ENCODE results near the gene OR52D1. TPM values are rescaled to one million over a fixed set of nuclear protein-coding genes. Genes with fewer than 3 reads are reported as not detected.

Gene OR52D1
- total and polyA plus RNA-seq, 7 donors, result not detected

DNA sequence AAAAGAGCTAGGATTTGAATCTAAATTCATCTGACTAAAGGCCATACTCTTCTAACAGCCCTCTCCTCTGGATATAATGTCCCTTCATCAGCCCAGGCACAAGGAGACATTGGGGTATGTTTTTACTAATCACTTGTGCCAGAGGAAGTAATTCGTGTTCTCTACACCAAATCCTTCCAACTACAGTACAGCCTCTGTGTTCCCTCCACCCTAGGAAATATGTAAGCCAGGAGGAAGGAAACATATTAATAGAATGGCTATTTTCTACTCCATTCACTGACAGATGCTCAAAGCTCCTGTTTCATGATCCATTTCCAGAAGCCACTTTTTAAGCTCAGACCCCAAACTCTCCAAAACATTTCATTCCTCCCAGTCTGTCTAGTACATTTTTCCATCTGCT, 40.0 kb downstream of the OR52D1 start:
- no peaks in the 10 kb centered on the region for H3K4me1 ChIP-seq
- no peaks in the 10 kb centered on the region for H3K9me3 ChIP-seq
- DNase-seq, result no peak
- intact Hi-C loops (cut with DNase I), result no loop called here
- H3K4me3 ChIP-seq, result no peak overlapping the region
- no peak for ATAC-seq
- WGBS, 3 donors, result 23 to 43% (median 27%) methylated on average over 1 of the region's 1 CpG
- H3K27me3 ChIP-seq (ENCODE audit: insufficient read depth in 3 of 3, low read length in 2 of 3), result no peaks in the 10 kb centered on the region
- no peaks in the 10 kb centered on the region for H3K36me3 ChIP-seq (ENCODE audit: insufficient read depth in 1 of 2, low read depth in 1 of 2)
- TF ChIP-seq, protein P1, sequence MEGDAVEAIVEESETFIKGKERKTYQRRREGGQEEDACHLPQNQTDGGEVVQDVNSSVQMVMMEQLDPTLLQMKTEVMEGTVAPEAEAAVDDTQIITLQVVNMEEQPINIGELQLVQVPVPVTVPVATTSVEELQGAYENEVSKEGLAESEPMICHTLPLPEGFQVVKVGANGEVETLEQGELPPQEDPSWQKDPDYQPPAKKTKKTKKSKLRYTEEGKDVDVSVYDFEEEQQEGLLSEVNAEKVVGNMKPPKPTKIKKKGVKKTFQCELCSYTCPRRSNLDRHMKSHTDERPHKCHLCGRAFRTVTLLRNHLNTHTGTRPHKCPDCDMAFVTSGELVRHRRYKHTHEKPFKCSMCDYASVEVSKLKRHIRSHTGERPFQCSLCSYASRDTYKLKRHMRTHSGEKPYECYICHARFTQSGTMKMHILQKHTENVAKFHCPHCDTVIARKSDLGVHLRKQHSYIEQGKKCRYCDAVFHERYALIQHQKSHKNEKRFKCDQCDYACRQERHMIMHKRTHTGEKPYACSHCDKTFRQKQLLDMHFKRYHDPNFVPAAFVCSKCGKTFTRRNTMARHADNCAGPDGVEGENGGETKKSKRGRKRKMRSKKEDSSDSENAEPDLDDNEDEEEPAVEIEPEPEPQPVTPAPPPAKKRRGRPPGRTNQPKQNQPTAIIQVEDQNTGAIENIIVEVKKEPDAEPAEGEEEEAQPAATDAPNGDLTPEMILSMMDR (IDR thresholded peaks at IDR 0.05), result no peak
- no peak overlapping the region for H3K27ac ChIP-seq

DNA sequence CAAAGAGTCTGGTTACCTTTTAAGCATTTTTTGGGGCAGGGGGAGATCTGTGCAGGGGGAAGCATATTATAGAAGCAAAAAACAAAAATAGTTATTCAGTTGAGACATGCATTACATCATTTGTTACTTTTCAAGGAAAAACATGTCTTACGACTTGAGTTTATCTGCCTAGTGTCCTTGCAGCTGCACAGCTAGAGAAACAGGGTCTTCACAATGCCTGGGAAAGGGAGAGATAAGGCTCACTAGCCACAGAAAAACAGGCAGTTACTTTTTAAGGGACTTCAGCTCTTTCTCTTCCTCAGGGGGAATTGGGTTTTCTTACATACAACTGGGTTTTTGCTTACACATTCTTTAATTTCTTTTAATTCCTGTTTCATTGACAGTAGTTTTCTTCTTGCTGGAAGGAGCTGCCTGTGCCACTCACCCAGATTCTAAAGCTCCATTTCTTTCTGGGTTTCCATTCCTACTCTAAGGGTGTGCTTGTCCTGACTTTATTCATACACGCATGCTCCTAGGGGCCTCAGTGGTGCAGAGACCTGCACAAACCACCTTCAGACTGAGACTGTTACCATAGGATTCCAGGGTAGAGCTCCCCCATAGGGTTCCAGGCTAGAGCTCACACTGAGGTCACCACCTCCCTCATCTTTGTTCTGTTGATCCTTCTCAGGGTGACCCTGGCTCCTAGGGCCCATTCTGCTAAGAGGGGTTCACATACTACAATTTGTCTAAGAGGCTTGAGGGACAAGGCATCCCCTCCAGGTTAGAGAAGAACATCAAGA, 42.8 kb downstream of the OR52D1 start:
- Histone ChIP-seq H3K4me3 (no peak overlapping the region), H3K27me3 (ENCODE audit: insufficient read depth in 3 of 3, low read length in 2 of 3) (no peaks in the 10 kb centered on the region), H3K27ac (no peak overlapping the region), H3K4me1 (no peaks in the 10 kb centered on the region), H3K36me3 (ENCODE audit: insufficient read depth in 1 of 2, low read depth in 1 of 2) (no peaks in the 10 kb centered on the region), H3K9me3 (no peaks in the 10 kb centered on the region)
- TF ChIP-seq, protein P1 (IDR thresholded peaks at IDR 0.05), result no peak
- WGBS, 3 donors, result 74 to 86% (median 80%) methylated on average over 2 of the region's 2 CpGs
- ATAC-seq (no peak), DNase-seq (no peak)
- intact Hi-C loops (cut with DNase I), result no loop called here

DNA sequence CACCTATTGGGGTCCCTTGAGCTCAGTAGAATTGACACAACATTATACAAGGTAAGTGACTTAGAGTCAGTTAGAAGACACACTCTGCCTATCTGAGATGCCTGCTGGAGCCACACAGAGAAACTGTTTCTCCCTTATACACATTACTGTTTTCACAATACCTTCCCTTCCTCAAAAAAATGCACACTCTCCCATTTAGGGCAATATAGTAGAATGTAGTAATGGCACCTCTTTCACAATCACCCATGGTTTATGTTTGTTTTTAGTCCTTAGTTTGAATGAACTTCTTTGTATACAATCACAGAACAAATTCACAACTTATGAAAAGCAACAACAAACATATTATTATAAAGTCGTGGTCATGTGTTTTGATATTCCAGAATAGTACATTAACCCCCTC, 45.6 kb downstream of the OR52D1 start:
- Histone ChIP-seq H3K36me3 (ENCODE audit: insufficient read depth in 1 of 2, low read depth in 1 of 2) (no peaks in the 10 kb centered on the region), H3K4me1 (no peaks in the 10 kb centered on the region), H3K27me3 (ENCODE audit: insufficient read depth in 3 of 3, low read length in 2 of 3) (no peaks in the 10 kb centered on the region), H3K4me3 (no peak overlapping the region), H3K27ac (no peak overlapping the region), H3K9me3 (no peaks in the 10 kb centered on the region)
- TF ChIP-seq, protein P1 (IDR thresholded peaks at IDR 0.05), result no peak
- WGBS, 3 donors, result 71 to 86% (median 83%) methylated on average over 1 of the region's 1 CpG
- intact Hi-C loops (cut with DNase I), result no loop called here
- DNase-seq, result no peak
- no peak for ATAC-seq

DNA sequence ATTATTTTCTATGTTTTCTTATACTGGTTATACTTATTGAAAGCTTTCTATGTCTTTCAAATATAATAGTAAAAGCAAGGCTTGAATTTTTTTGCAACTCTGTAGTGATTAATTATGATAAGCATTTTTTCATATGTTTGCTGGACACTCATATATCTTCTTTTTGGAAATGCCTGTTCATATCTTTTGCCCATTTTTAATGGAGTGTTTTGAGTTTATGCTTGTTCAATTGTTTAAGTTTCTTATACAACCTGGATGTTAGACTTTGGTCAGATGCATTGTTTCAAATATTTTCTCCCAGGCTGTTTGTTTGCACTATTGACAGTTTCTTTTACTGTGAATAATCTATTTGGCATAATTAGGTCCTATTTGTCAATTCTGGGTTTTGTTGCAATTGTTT, 48.0 kb downstream of the OR52D1 start:
- intact Hi-C loops (cut with DNase I), result no loop called here

More for the DNA sequence above, 48.0 kb downstream of the OR52D1 start:
- no peak for DNase-seq
- Histone ChIP-seq H3K4me3 (no peak overlapping the region), H3K27ac (no peak overlapping the region), H3K4me1 (no peaks in the 10 kb centered on the region), H3K36me3 (ENCODE audit: insufficient read depth in 1 of 2, low read depth in 1 of 2) (no peaks in the 10 kb centered on the region), H3K27me3 (ENCODE audit: insufficient read depth in 3 of 3, low read length in 2 of 3) (no peaks in the 10 kb centered on the region), H3K9me3 (no peaks in the 10 kb centered on the region)
- TF ChIP-seq, protein P1 (IDR thresholded peaks at IDR 0.05), result no peak
- no peak for ATAC-seq

Other genes with a start within 250 kb of the OR52D1 start
- 1 to 10 TPM in 1 of 4 donors, not detected in 3; 1.3 TPM for gene HBG1, start 238.8 kb upstream of the OR52D1 start, total RNA-seq
- not detected for gene HBG1, start 238.8 kb upstream of the OR52D1 start, polyA plus RNA-seq
- gene HBG2, start 233.9 kb upstream of the OR52D1 start, total RNA-seq, result 1 to 10 TPM in 1 of 4 donors, not detected in 3; 1.0 TPM
- not detected for gene HBG2, start 233.9 kb upstream of the OR52D1 start, polyA plus RNA-seq
- gene HBE1, start 218.7 kb upstream of the OR52D1 start, total RNA-seq, result not detected
- gene HBE1, start 218.7 kb upstream of the OR52D1 start, polyA plus RNA-seq, result not detected
- not detected for gene OR51B4, start 186.7 kb upstream of the OR52D1 start, total RNA-seq
- gene OR51B4, start 186.7 kb upstream of the OR52D1 start, polyA plus RNA-seq, result not detected
- gene OR51B2, start 164.4 kb upstream of the OR52D1 start, total RNA-seq, result not detected
- not detected for gene OR51B2, start 164.4 kb upstream of the OR52D1 start, polyA plus RNA-seq
- not detected for gene OR51B5, start 145.2 kb upstream of the OR52D1 start, total RNA-seq
- not detected for gene OR51B5, start 145.2 kb upstream of the OR52D1 start, polyA plus RNA-seq
- gene OR51B6, start 137.2 kb upstream of the OR52D1 start, total RNA-seq, result not detected
- gene OR51B6, start 137.2 kb upstream of the OR52D1 start, polyA plus RNA-seq, result not detected
- gene OR51M1, start 104.9 kb upstream of the OR52D1 start, total RNA-seq, result not detected
- gene OR51M1, start 104.9 kb upstream of the OR52D1 start, polyA plus RNA-seq, result not detected
- gene OR51Q1, start 66.6 kb upstream of the OR52D1 start, total RNA-seq, result not detected
- gene OR51Q1, start 66.6 kb upstream of the OR52D1 start, polyA plus RNA-seq, result not detected
- gene OR51I1, start 47.2 kb upstream of the OR52D1 start, total RNA-seq, result not detected
- not detected for gene OR51I1, start 47.2 kb upstream of the OR52D1 start, polyA plus RNA-seq
- gene OR51I2, start 39.4 kb upstream of the OR52D1 start, total RNA-seq, result not detected
- gene OR51I2, start 39.4 kb upstream of the OR52D1 start, polyA plus RNA-seq, result not detected
- gene UBQLN3, start 21.3 kb downstream of the OR52D1 start, total RNA-seq, result not detected
- not detected for gene UBQLN3, start 21.3 kb downstream of the OR52D1 start, polyA plus RNA-seq
- not detected for gene UBQLNL, start 28.0 kb downstream of the OR52D1 start, total RNA-seq
- under 1 TPM in 2 of 3 donors, not detected in 1; 0.01 to 0.04 TPM for gene UBQLNL, start 28.0 kb downstream of the OR52D1 start, polyA plus RNA-seq
- gene OR52H1, start 59.9 kb downstream of the OR52D1 start, total RNA-seq, result not detected
- not detected for gene OR52H1, start 59.9 kb downstream of the OR52D1 start, polyA plus RNA-seq
- not detected for gene OR52B6, start 92.2 kb downstream of the OR52D1 start, total RNA-seq
- gene OR52B6, start 92.2 kb downstream of the OR52D1 start, polyA plus RNA-seq, result not detected
- gene TRIM6, start 108.0 kb downstream of the OR52D1 start, total RNA-seq, result under 1 TPM in 3 of 4 donors, not detected in 1; 0.44 to 0.78 (median 0.77) TPM
- under 1 TPM; 0.26 to 0.36 (median 0.28) TPM for gene TRIM6, start 108.0 kb downstream of the OR52D1 start, polyA plus RNA-seq
- gene TRIM34, start 136.3 kb downstream of the OR52D1 start, total RNA-seq, result 1 to 10 TPM in 1 of 4 donors, under 1 TPM in 3; 0.48 to 1.3 (median 0.89) TPM
- gene TRIM34, start 136.3 kb downstream of the OR52D1 start, polyA plus RNA-seq, result under 1 TPM; 0.55 to 0.79 (median 0.67) TPM
- gene TRIM5, start 196.4 kb downstream of the OR52D1 start, total RNA-seq, result 1 to 10 TPM; 1.1 to 6.3 (median 3.0) TPM
- gene TRIM5, start 196.4 kb downstream of the OR52D1 start, polyA plus RNA-seq, result 1 to 10 TPM in 2 of 3 donors, under 1 TPM in 1; 0.98 to 2.6 (median 1.6) TPM
- 10 to 100 TPM in 1 of 4 donors, 1 to 10 TPM in 3; 6.2 to 12.4 (median 7.9) TPM for gene TRIM22, start 201.1 kb downstream of the OR52D1 start, total RNA-seq
- 1 to 10 TPM; 5.1 to 5.6 (median 5.5) TPM for gene TRIM22, start 201.1 kb downstream of the OR52D1 start, polyA plus RNA-seq
- gene OR56B1, start 247.8 kb downstream of the OR52D1 start, total RNA-seq, result not detected
- gene OR56B1, start 247.8 kb downstream of the OR52D1 start, polyA plus RNA-seq, result not detected